OCI-LY3 (cell line): ENCODE results near the gene TREML1.

Experiments
- H2AFZ ChIP-seq: fragments of 200-600, 300-600 bp; shearing (Covaris generic); 2 replicates; pipeline ENCODE4 v1.6.0; 2014; ENCODE audit warnings: antibody characterized with exemption, low read depth, low read length
- H3K27ac ChIP-seq: fragments of 200-600, 300-600 bp; sonication (generic); 2 replicates; pipeline ENCODE4 v1.5.1; 2014; ENCODE audit warnings: mild to moderate bottlenecking, low read length, moderate library complexity, mixed read lengths
- H3K27me3 ChIP-seq: fragments of 200-600, 300-600 bp; sonication (generic); 2 replicates; pipeline ENCODE4 v1.6.1; 2014; ENCODE audit warnings: low read depth, low read length, mixed read lengths
- H3K36me3 ChIP-seq: fragments of 200-600, 300-600 bp; sonication (generic); replicated peaks from 2 replicates; pipeline ENCODE3; 2014; ENCODE audit warnings: low read depth, low read length, mixed read lengths
- H3K4me1 ChIP-seq: fragments of 300-600, 200-600 bp; sonication (generic); 2 replicates; pipeline ENCODE4 v1.6.1; 2014; ENCODE audit warnings: low read length, mixed read lengths
- H3K4me2 ChIP-seq: fragments of 200-600, 300-600 bp; sonication (generic); 2 replicates; pipeline ENCODE4 v1.6.1; 2014; ENCODE audit warnings: low read length, mixed read lengths
- H3K4me3 ChIP-seq: fragments of 300-600, 200-600 bp; sonication (generic); 2 replicates; pipeline ENCODE4 v1.5.1; 2014; ENCODE audit warnings: antibody characterized with exemption, mild to moderate bottlenecking, low read length, moderate library complexity
- H3K79me2 ChIP-seq: fragments of 300-600, 200-600 bp; shearing (Covaris generic); 2 replicates; pipeline ENCODE4 v1.6.1; 2014; ENCODE audit warnings: mild to moderate bottlenecking, low read length, mixed read lengths
- H3K9ac ChIP-seq: fragments of 300-600, 200-600 bp; shearing (Covaris generic); 2 replicates; pipeline ENCODE4 v1.6.0; 2014; ENCODE audit warnings: mild to moderate bottlenecking, low read length, moderate library complexity
- H3K9me3 ChIP-seq: fragments of 200-600, 300-600 bp; shearing (Covaris generic); 2 replicates; pipeline ENCODE4 v1.6.1; 2014; ENCODE audit warnings: low read length, mixed read lengths; ENCODE audit not compliant: insufficient read depth
- H4K20me1 ChIP-seq: fragments of 200-600, 300-600 bp; sonication (generic); 2 replicates; pipeline ENCODE4 v1.6.1; 2016; ENCODE audit warnings: low read length, mixed read lengths; ENCODE audit not compliant: insufficient read depth
- CTCF ChIP-seq: fragments of 200-600, 300-600 bp; sonication (generic); IDR thresholded peaks from 2 replicates; pipeline ENCODE4 v1.5.1; 2014; ENCODE audit warnings: antibody characterized with exemption, low read length, low read depth
- EZH2phosphoT487 ChIP-seq: fragments of 200-600 bp; shearing (Covaris generic); IDR thresholded peaks from 2 replicates; pipeline ENCODE4 v1.6.1; 2018; ENCODE audit warnings: antibody characterized with exemption, mixed run types, low read depth

Gene TREML1

GRCh38 chr6:41153992-41154625, at the start of gene TREML1:
TREML1 (minus strand) TSS chr6:41154347; CDS start chr6:41154288, 59 bp downstream.
- 0 out of 2 replicates have a peak, but pooled peaks cover 5% of the 10 kb centered on the region for H3K27me3 ChIP-seq
- no peak within 1 kb of the TSS for H2AFZ ChIP-seq
- H3K4me2 ChIP-seq: no peak within 1 kb of the TSS
- no peak for TF ChIP-seq EZH2phosphoT487
- no peak for TF ChIP-seq CTCF
- H4K20me1 ChIP-seq: no peaks in the 10 kb centered on the region
- no peaks in the 10 kb centered on the region for H3K36me3 ChIP-seq
- no peak within 1 kb of the TSS for H3K27ac ChIP-seq
- no peak within 1 kb of the TSS for H3K4me3 ChIP-seq
- H3K9me3 ChIP-seq: no peaks in the 10 kb centered on the region
- no peaks in the 10 kb centered on the region for H3K79me2 ChIP-seq
- no peak within 1 kb of the TSS for H3K9ac ChIP-seq
- H3K4me1 ChIP-seq: peaks cover 9% of the 10 kb centered on the region

GRCh38 chr6:41201764-41202173, 47.6 kb upstream of the TREML1 start:
- Histone ChIP-seq H3K4me2 (peak overlapping the region; percentile 82), H3K27ac (peak overlapping the region; percentile 87)

GRCh38 chr6:41200901-41201763, 47.0 kb upstream of the TREML1 start, which contains the start of gene TREML2:
TREML2 (minus strand) TSS chr6:41201149; CDS start chr6:41201008, 141 bp downstream.
- H3K4me2 ChIP-seq: peak within 1 kb of the TSS; percentile 82
- peak within 1 kb of the TSS; percentile 87 for H3K27ac ChIP-seq
- H3K79me2 ChIP-seq: peaks cover 12% of the 10 kb centered on the region; the same call in 1 of the 2 replicates
- no peaks in the 10 kb centered on the region for H3K9me3 ChIP-seq
- peak within 1 kb of the TSS; percentile 90 for H2AFZ ChIP-seq
- H3K27me3 ChIP-seq: no peaks in the 10 kb centered on the region
- peaks cover 8% of the 10 kb centered on the region for H3K36me3 ChIP-seq
- TF ChIP-seq CTCF (no peak), EZH2phosphoT487 (no peak)
- peak within 1 kb of the TSS; percentile 75 for H3K9ac ChIP-seq
- no peaks in the 10 kb centered on the region for H4K20me1 ChIP-seq
- H3K4me3 ChIP-seq: peak within 1 kb of the TSS; percentile 77
- peaks cover 43% of the 10 kb centered on the region for H3K4me1 ChIP-seq

More at GRCh38 chr6:41201764-41202173, 47.6 kb upstream of the TREML1 start:
- peak overlapping the region; percentile 90 for H2AFZ ChIP-seq
- peaks cover 8% of the 10 kb centered on the region for H3K36me3 ChIP-seq
- TF ChIP-seq EZH2phosphoT487: no peak
- TF ChIP-seq CTCF: no peak
- peaks cover 43% of the 10 kb centered on the region for H3K4me1 ChIP-seq
- H3K79me2 ChIP-seq: peaks cover 12% of the 10 kb centered on the region; the same call in 1 of the 2 replicates
- peak overlapping the region; percentile 75 for H3K9ac ChIP-seq
- H3K9me3 ChIP-seq: no peaks in the 10 kb centered on the region
- no peaks in the 10 kb centered on the region for H4K20me1 ChIP-seq
- peak overlapping the region; percentile 77 for H3K4me3 ChIP-seq
- H3K27me3 ChIP-seq: no peaks in the 10 kb centered on the region
